K562 (cell line): ENCODE data around the gene ARL16. TPM values are rescaled to one million over a fixed set of nuclear protein-coding genes. Genes with fewer than 3 reads are reported as not detected.

Source experiments
- ATAC-seq: fragments of 200-7000 bp; cut with Tn5 transposase; 3 replicates; pipeline ENCODE4 v1.9.1; 2020; ENCODE audit warnings: moderate library complexity
- BruUV-seq: library from RNA; stranded (reverse); fragments of 400-500 nt; replicated peaks from 2 replicates; lab custom pipeline; 2021; lab: Mats Ljungman, UMichigan
- CTCF ChIA-PET: fragments of 300-600 bp; formaldehyde crosslinking; extraction: SDS; loops from one replicate; lab custom pipeline; 2021; ENCODE audit warnings: low intra/inter-chr PET ratio; lab: Yijun Ruan, JAX
- POLR2A ChIA-PET: fragments of 300-600, 350-650 bp; sonication (Branson Sonifier 250); formaldehyde crosslinking; extraction: SDS; loops from one replicate; lab custom pipeline; 2021; ENCODE audit warnings: antibody characterized with exemption, inconsistent platforms; lab: Yijun Ruan, JAX
- DNase-seq, 4 experiments: peaks; one replicate each; pipeline versions ENCODE4 v3.0.0 to v3.0.0-alpha.2; 2011 to 2018; ENCODE audit warnings: low spot score in 3 of 4, mixed read lengths in 3 of 4; ENCODE audit errors: extremely low read depth in 1 of 4
- FAIRE-seq: peaks from 2 replicates; lab custom pipeline; 2011; peaks lifted over from hg19 to GRCh38; lab: Jason Lieb, UNC
- H2AFZ ChIP-seq: 2 replicates; pipeline ENCODE4 v1.6.0; 2011; ENCODE audit warnings: low read depth, low read length, control low read depth, inconsistent platforms
- H3K27ac ChIP-seq: fragments of 200-600 bp; 3 replicates; pipeline ENCODE4 v1.8.0; 2011; ENCODE audit warnings: low read depth, mild to moderate bottlenecking, control low read depth, inconsistent platforms, low read length, moderate library complexity, mixed read lengths; ENCODE audit errors: extremely low read depth
- H3K27me3 ChIP-seq, 2 experiments: fragments of 300-600 bp in 1 of 2; 2 replicates in 1 of 2; 3 replicates in 1 of 2; pipeline versions ENCODE4 v1.6.0 to v1.8.0; 2011; ENCODE audit warnings: inconsistent platforms in 2 of 2, low read length in 2 of 2, mild to moderate bottlenecking in 1 of 2, mixed read lengths in 1 of 2, moderate library complexity in 1 of 2; ENCODE audit not compliant: control insufficient read depth in 2 of 2, insufficient read depth in 2 of 2
- H3K36me3 ChIP-seq: fragments of 300-600 bp; 3 replicates; pipeline ENCODE4 v1.8.0; 2011; ENCODE audit warnings: mild to moderate bottlenecking, low read length, inconsistent platforms; ENCODE audit not compliant: control insufficient read depth, insufficient read depth
- H3K4me1 ChIP-seq, 2 experiments: fragments of 200-600 bp in 1 of 2; replicated peaks in 1 of 2; 2 replicates in 1 of 2; 3 replicates in 1 of 2; pipeline versions ENCODE4 v1.5.1 to v1.8.0; 2011; ENCODE audit warnings: inconsistent platforms in 2 of 2, low read length in 2 of 2, mild to moderate bottlenecking in 1 of 2, mixed read lengths in 1 of 2, moderate library complexity in 1 of 2; ENCODE audit not compliant: control insufficient read depth in 2 of 2, insufficient read depth in 2 of 2
- H3K4me2 ChIP-seq: 2 replicates; pipeline ENCODE4 v1.6.1; 2011; ENCODE audit warnings: low read length, control low read depth, inconsistent platforms, mixed read lengths; ENCODE audit not compliant: insufficient read depth
- H3K4me3 ChIP-seq: fragments of 200-600 bp; sonication (generic), shearing (Covaris generic); 2 replicates; pipeline ENCODE4 v1.5.1; 2016; ENCODE audit warnings: control low read depth, inconsistent platforms
- H3K79me2 ChIP-seq: fragments of 200-600 bp; 3 replicates; pipeline ENCODE4 v1.8.0; 2011; ENCODE audit warnings: low read length, inconsistent platforms; ENCODE audit not compliant: control insufficient read depth, insufficient read depth
- H3K9ac ChIP-seq, 2 experiments: 2 replicates each; pipeline versions ENCODE4 v1.6.0 to v1.6.1; 2011; ENCODE audit warnings: low read depth in 2 of 2, low read length in 2 of 2, control low read depth in 1 of 2, inconsistent platforms in 1 of 2, mild to moderate bottlenecking in 1 of 2, mixed read lengths in 1 of 2; ENCODE audit not compliant: insufficient read depth in 1 of 2
- H3K9me1 ChIP-seq: one replicate; pipeline ENCODE4 v1.6.0; 2011; ENCODE audit warnings: inconsistent platforms, mild to moderate bottlenecking, low read length, moderate library complexity; ENCODE audit not compliant: control insufficient read depth, insufficient read depth
- H3K9me3 ChIP-seq: replicated peaks from 2 replicates; pipeline ENCODE4 v1.5.1; 2011; ENCODE audit warnings: low read depth, low read length, inconsistent platforms; ENCODE audit not compliant: control insufficient read depth, insufficient read depth
- H4K20me1 ChIP-seq: replicated peaks from 2 replicates; pipeline ENCODE4 v1.6.1; 2011; ENCODE audit warnings: low read length, inconsistent platforms, mixed read lengths; ENCODE audit not compliant: control insufficient read depth, insufficient read depth
- HNRNPUL1 ChIP-seq: fragments of 200-400 bp; formaldehyde crosslinking; IDR thresholded peaks from 2 replicates; pipeline ENCODE4 v1.6.1; 2017; ENCODE audit warnings: low read length
- POLR2H ChIP-seq: IDR thresholded peaks from 2 replicates; pipeline ENCODE4 v1.6.1; 2016; ENCODE audit warnings: missing genetic modification characterization, low read depth, mild to moderate bottlenecking, control low read depth, missing compliant biosample characterization, moderate library complexity
- SPI1 ChIP-seq: IDR thresholded peaks from 2 replicates; pipeline ENCODE4 v1.6.1; 2011; ENCODE audit warnings: low read depth, low read length, control low read depth, borderline replicate concordance
- ZBED1 ChIP-seq: IDR thresholded peaks from 2 replicates; pipeline ENCODE4 v1.6.1; 2014
- ZC3H4 ChIP-seq: sonication (generic); formaldehyde crosslinking; IDR thresholded peaks from 2 replicates; pipeline ENCODE4 v1.9.0; 2021; ENCODE audit warnings: missing genetic modification reagents, borderline replicate concordance
- ZNF384 ChIP-seq: IDR thresholded peaks from 2 replicates; pipeline ENCODE4 v1.6.1; 2012; ENCODE audit warnings: low read depth, low read length, improper control_type of control experiment
- ZNF444 ChIP-seq: fragments of 250-450 bp; sonication (Bioruptor Pico); IDR thresholded peaks from 2 replicates; pipeline ENCODE4 v1.4.0; 2020; ENCODE audit warnings: mild to moderate bottlenecking, moderate library complexity
- WGBS: fragments of 100-300 bp; shearing (Covaris generic); methylation state at CpG from one replicate; pipeline ENCODE4 v1.1.6; 2016; ENCODE audit warnings: low coverage, mixed read lengths; ENCODE audit not compliant: insufficient coverage; ENCODE audit errors: missing lambda C conversion rate; 5-methylcytosine and 5-hydroxymethylcytosine counted together
- in situ Hi-C: fragments of 300-500 bp; cut with MboI; formaldehyde crosslinking; loops from 4 replicates; pipeline ENCODE4 v1.15.0; 2018; ENCODE audit warnings: inconsistent platforms, mixed read lengths
- intact Hi-C: fragments of 100-400 bp; cut with micrococcal nuclease; formaldehyde crosslinking; loops from 2 replicates; pipeline ENCODE4 v1.14.2; 2022
- polyA plus RNA-seq, 8 experiments: library from polyadenylated mRNA; depleted of rRNA in 4 of 8; stranded (reverse) in 5 of 8; unstranded in 3 of 8; fragments of >200 nt; fragmentation: Nextera tagmentation in 2 of 8; fragmentation: Illumina TruSeq in 1 of 8; extraction: Ambion mirVana in 2 of 8; extraction: Trizol in 1 of 8; gene quantifications; 2 replicates each; pipeline versions ENCODE4 v1.2.1 to v1.2.3, GENCODE V29; 2011 to 2014; ENCODE audit warnings: inconsistent platforms in 1 of 8, missing spikeins in 1 of 8
- total RNA-seq, 7 experiments: library from RNA; depleted of rRNA in 6 of 7; stranded (reverse); fragments of >200 nt in 6 of 7; fragmentation: Illumina TruSeq in 2 of 7; extraction: Trizol in 2 of 7; gene quantifications; 2 replicates each; pipeline versions ENCODE4 v1.2.1 to v1.2.3, GENCODE V29; 2011 to 2021; ENCODE audit warnings: low replicate concordance in 1 of 7

ARL16 gene
- total and polyA plus RNA-seq, 9 of the 15 experiments (the other 6 are each of a cell fraction or from before 2014, with no cell fraction given): 5.4 to 32.4 (median 22.6) TPM

DNA sequence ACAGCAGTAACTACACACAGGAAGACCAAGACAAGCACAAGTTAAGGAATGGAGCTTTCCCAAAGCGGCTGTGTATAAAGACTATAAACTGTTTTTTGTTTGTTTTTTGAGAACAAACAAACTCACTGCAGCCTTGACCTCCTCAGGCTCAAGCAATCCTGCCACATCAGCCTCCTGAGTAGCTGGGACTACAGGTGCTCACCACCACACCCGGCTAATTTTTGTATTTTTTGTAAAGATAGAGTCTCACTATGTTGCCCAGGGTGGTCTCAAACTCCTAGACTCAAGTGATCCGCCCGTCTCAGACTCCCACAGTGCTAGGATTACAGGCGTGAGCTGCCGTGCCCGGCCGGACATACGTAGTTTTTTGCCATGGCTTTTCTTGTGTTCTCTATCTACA lies 23.2 kb downstream of the ARL16 start:
- H3K27ac ChIP-seq: no peak overlapping the region
- ChIA-PET CTCF (no interaction called here), POLR2A (interaction anchor here (1.2 to 1.6 kb wide), 2 partner anchors 21 to 24 kb away, joined by 3 to 6 read pairs; partner anchors contain the start of genes ARL16 and HGS)

GRCh38 chr17:81659038-81659437 lies 24.6 kb downstream of the ARL16 start:
- FAIRE-seq (no peak), ATAC-seq (no peak), DNase-seq (no peak)
- 50% methylated on average over 4 of the region's 5 CpGs for WGBS
- intact Hi-C loops: no loop called here
- H3K4me1 ChIP-seq: peaks cover 15 to 33% of the 10 kb centered on the region in 2 experiments; a peak in 4 of 5 replicates
- H3K9me3 ChIP-seq: no peaks in the 10 kb centered on the region
- CTCF ChIA-PET: no interaction called here
- BruUV-seq: no TSS peak
- no peaks in the 10 kb centered on the region for H3K27me3 ChIP-seq
- no peak overlapping the region for H3K9ac ChIP-seq
- TF ChIP-seq ZNF384: peak; percentile 43; the same call in 1 of the 2 replicates
- peak; percentile 30; the same call in 1 of the 2 replicates for TF ChIP-seq SPI1
- no peak for TF ChIP-seq ZC3H4 (CRISPR knock-in tag)
- TF ChIP-seq, all 486 proteins: peak for 2
- H3K9me1 ChIP-seq: no peaks in the 10 kb centered on the region
- POLR2A ChIA-PET: no interaction called here
- H3K36me3 ChIP-seq: peaks cover under 1% of the 10 kb centered on the region; the same call in 1 of the 3 replicates
- H4K20me1 ChIP-seq: no peaks in the 10 kb centered on the region
- peaks cover 1% of the 10 kb centered on the region; the same call in 1 of the 3 replicates for H3K79me2 ChIP-seq
- H3K4me3 ChIP-seq: no peak overlapping the region
- H2AFZ ChIP-seq: no peak overlapping the region
- no peak overlapping the region for H3K4me2 ChIP-seq
- in situ Hi-C loops: no loop called here
- no peak overlapping the region for H3K27ac ChIP-seq

More for the DNA sequence above, 23.2 kb downstream of the ARL16 start:
- Histone ChIP-seq H3K27me3 (no peaks in the 10 kb centered on the region), H3K9ac (no peak overlapping the region), H3K9me1 (no peaks in the 10 kb centered on the region), H3K36me3 (peaks cover 14% of the 10 kb centered on the region; the same call in 1 of the 3 replicates), H2AFZ (no peak overlapping the region), H3K4me1 (peaks cover 25 to 42% of the 10 kb centered on the region in 2 experiments), H3K9me3 (no peaks in the 10 kb centered on the region), H3K79me2 (peaks cover 14% of the 10 kb centered on the region), H4K20me1 (no peaks in the 10 kb centered on the region), H3K4me2 (no peak overlapping the region), H3K4me3 (no peak overlapping the region)
- no peak for DNase-seq
- FAIRE-seq: no peak
- TF ChIP-seq POLR2H: no peak
- TF ChIP-seq ZBED1: no peak
- TF ChIP-seq HNRNPUL1: no peak
- no peak for TF ChIP-seq ZNF444 (CRISPR knock-in tag)
- intact Hi-C loops (no loop called here), in situ Hi-C loops (no loop called here)
- WGBS: 76% methylated on average over 9 of the region's 9 CpGs
- BruUV-seq: no TSS peak
- no peak for ATAC-seq
